Islet of Langerhans (tissue), 1 donor: Measurements from ENCODE around the gene HMCN2.
"Not testable (repeated sequence)": the region's sequence is repeated elsewhere in the genome, so short reads cannot be mapped to it uniquely, and the experiment has no call there.

Experiments used
- FAIRE-seq: peaks from one replicate; lab custom pipeline; 2011; peaks lifted over from hg19 to GRCh38; lab: Jason Lieb, UNC

Gene HMCN2

GRCh38 chr9:130240410-130241197 lies 25.0 kb upstream of the HMCN2 start:
- no peak for FAIRE-seq

- FAIRE-seq: no peak
Measured at GRCh38 chr9:130241198-130241535, 24.4 kb upstream of the HMCN2 start.

- no peak for FAIRE-seq
Measured at GRCh38 chr9:130242270-130243014, 23.1 kb upstream of the HMCN2 start.

GRCh38 chr9:130243015-130243881 lies 22.3 kb upstream of the HMCN2 start:
- no peak for FAIRE-seq

- FAIRE-seq: no peak
Measured at GRCh38 chr9:130243882-130244170, 21.7 kb upstream of the HMCN2 start.

GRCh38 chr9:130244548-130245165 lies 20.9 kb upstream of the HMCN2 start:
- FAIRE-seq: no peak

GRCh38 chr9:130245474-130245873 lies 20.1 kb upstream of the HMCN2 start:
- FAIRE-seq: no peak

- no peak for FAIRE-seq
Measured at GRCh38 chr9:130246126-130246525, 19.4 kb upstream of the HMCN2 start.

GRCh38 chr9:130254747-130255630 lies 10.6 kb upstream of the HMCN2 start:
- no peak for FAIRE-seq

GRCh38 chr9:130255631-130256134 lies 9.9 kb upstream of the HMCN2 start:
- no peak for FAIRE-seq

- FAIRE-seq: no peak
Measured at GRCh38 chr9:130256644-130257043, 8.9 kb upstream of the HMCN2 start.

- not testable (repeated sequence) for FAIRE-seq
Measured at GRCh38 chr9:130258137-130258536, 7.4 kb upstream of the HMCN2 start.

GRCh38 chr9:130259044-130259443 lies 6.5 kb upstream of the HMCN2 start:
- FAIRE-seq: no peak

- FAIRE-seq: no peak
Measured at GRCh38 chr9:130260816-130261765, 4.5 kb upstream of the HMCN2 start.

- no peak for FAIRE-seq
Measured at GRCh38 chr9:130262061-130262745, 3.4 kb upstream of the HMCN2 start.

GRCh38 chr9:130262771-130263170 lies 2.8 kb upstream of the HMCN2 start:
- FAIRE-seq: no peak

GRCh38 chr9:130263601-130264413 lies 1.8 kb upstream of the HMCN2 start:
- FAIRE-seq: no peak
